Activated CD4-positive, CD25-positive, alpha-beta regulatory T cell treated with anti-CD3 and anti-CD28 coated beads, Interleukin-2, amount 50 U/mL, for 16 hours (primary cell): ENCODE data around the gene RUVBL2.

Source experiments
- DNase-seq: peaks from one replicate; pipeline ENCODE4 v3.0.0-alpha.2; 2020; ENCODE audit warnings: low read depth, low spot score

RUVBL2 gene

DNA sequence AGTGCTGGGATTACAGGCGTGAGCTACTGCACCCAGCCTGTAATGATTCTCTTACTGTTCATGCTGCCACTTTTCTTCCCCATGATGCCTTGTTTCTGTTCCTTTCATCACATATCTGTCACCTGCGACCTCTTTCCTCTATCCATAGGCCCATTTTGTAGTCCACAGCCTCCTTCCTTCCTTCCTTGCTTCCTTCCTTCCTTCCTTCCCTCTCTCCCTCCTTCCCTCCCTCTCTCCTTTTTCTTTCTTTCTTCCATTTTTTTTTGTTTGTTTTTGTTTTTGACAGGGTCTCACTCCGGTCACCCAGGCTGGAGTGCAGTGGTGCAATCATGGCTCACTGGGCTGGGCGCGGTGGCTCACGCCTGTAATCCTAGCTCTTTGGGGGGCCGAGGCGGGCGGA, 4.8 kb upstream of the RUVBL2 start:
- DNase-seq, result no peak

DNA sequence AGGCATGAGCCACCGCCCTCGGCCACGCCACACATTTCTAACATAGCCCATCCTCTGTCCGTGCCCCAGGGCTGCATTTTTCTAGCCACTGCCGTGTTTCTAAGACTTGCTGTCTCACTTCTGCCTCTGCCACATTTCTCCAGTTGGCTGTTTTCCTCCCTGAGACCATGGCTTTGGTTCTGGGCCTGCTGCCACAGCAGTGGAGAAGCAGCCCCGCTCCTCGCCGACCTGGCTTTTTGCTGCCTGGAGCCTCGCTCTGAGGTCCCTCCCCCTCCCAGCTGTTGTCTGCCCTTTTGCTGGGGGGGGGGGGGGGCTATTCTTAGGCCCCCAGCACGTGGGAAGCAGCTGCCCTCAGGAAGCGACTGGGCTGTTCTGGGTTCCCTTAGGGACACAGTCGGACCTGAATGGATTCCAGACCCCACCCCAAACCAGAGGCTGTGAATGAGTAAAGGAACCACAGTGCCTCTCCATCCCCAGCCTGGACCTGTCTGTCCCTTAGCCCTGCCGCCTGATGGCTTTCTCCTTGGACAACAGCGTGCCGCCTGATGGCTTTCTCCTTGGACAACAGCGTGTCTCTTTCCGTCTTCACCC, 3.9 kb upstream of the RUVBL2 start:
- DNase-seq, result no peak

DNA sequence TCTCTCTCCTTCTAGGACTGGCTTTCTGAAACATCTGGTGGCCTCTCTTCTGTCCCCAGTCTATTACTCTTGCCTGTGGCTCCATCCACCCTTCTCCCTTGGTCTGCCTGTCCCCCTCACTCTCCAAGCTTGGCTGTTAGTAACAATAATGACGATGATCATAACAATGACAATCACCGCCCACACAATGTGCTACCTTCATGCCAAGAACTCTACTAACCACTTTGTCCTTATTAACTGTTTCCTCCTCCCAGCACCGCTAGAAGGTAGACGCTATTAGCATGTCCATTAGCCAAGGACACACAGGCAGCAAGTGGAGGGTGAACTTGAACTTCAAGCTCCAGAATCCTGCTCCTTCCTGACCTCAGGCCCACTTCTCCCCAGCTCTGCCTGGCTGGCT, 3.3 kb upstream of the RUVBL2 start:
- no peak for DNase-seq

DNA sequence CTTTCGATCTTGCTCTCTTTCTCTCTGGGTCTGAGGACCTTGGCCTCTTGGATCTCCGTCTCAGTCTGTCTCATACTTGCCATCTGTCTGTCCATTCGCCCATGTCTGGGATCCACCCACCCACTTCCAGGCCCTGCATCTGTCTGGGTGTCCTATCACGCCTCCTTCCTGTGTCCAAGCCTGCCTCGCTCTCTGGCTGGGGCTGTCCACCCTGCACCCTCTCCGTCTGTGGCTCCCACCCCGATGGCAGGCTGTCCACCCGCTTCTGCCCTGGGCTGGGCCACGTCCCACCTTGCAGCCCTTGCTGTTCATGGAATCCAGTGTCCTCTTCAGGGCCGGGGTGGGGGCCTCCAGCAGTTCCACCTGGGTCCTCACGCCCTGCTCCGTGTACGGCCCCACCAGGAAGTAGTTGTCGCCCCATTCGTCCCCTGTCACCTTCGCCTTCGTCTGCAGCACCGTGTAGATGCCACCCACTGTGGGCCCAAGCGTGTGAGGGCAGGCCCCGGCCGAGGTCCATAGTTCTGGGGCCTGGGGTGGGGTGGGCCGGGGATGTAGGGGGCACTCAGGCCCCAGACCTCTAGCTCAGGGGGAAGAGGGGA, 2.6 kb upstream of the RUVBL2 start:
- DNase-seq, result no peak

DNA sequence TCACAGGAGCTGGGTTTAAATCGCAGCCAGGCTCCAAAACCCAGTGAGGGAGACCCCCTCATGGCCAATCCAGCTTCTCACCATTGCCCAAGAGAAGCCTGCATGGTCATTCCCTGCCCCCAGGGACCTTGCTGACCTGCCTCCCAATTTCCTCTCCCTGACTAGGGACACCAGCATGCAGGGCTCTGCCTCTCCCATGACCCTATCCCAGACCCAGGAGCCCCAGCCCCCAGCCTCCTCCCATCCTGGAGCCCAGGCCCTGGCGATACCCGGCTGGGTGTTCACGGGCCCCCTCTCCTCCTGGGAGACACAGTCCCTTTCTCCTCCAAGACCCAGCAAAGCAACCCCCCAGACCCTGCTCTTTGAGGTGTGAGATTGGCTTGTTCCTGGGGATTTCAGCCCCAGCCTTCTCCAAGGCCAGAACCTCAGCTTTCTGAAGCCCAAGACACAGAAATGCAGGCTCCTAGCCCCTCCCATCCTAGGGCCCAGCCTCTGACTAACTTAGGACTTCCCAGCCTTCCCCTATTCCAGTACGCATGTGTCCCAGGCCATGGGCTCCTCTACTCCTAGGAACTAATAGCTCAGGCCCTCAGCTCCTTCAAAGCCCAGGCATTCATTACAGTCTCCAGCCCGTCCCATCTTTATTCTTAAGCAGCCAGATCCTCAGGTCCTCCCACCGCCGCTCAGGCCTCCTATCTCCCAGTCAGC, 1.7 kb upstream of the RUVBL2 start:
- DNase-seq, result no peak

DNA sequence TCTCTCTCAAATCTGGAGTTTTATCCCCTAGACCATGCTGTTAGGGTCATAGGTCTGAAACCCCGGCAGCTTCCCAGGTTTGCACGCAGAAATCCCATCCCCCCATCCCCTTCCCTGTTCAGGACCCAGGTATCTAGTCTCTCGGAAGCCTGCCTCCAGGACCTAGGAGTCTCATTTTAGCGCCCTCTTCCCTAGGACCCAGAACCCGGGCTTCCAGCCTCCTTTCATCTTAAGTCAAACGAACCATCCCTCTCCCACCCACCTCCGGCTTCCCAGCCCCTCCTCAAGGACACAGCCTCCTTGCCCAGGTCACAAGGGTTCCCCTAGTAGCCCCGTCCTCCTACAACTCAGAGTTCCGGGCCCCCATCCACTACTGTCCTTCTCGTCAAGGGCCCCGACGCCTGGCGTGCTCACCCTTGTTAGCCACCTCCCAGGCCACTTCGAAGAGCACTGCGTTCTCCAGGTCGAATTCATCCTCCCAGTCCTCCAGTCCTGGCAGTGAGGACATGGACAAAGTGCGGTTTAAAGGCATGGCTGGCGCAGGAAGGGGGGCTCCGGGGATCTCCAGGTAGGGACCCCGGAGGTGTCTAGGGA, 1.0 kb upstream of the RUVBL2 start:
- DNase-seq, result no peak

DNA sequence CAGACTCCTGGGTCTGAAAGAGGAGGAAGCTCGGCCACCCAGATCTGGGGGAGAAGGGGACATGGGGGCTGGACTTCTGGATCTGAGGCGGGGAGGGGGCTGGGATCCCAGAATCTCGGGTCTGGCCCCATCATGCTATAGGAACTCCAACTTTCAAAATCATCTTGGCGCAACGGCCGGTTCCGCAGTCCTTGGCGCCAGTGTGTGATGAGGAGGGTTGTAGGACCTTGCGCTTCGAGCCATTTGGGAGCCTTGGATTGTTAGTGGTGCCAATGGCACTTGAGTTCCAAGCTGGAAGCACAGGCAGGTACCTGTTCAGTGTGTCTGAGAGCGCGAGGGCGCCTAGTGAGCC, 324 bp downstream of the RUVBL2 start:
- no peak for DNase-seq

DNA sequence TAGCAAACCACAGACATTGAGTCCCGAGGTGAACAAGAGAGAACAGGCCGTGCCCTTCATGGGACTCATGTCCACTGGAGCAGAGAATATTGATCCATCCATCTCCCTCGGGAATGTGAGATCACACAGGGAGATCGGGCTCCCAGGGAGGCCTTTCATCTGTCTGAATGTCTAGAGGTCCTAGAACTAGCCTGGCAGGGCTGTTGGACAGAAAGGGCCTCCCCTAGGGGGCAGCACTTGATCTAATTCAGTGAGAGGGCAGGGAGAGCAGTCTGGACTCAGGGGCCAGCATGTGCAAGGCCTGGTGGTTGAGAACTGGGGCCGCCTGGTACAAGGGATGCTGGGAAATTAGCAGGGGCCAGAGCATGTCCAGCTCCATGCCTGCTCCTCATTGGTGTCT, 4.3 kb downstream of the RUVBL2 start:
- no peak for DNase-seq

DNA sequence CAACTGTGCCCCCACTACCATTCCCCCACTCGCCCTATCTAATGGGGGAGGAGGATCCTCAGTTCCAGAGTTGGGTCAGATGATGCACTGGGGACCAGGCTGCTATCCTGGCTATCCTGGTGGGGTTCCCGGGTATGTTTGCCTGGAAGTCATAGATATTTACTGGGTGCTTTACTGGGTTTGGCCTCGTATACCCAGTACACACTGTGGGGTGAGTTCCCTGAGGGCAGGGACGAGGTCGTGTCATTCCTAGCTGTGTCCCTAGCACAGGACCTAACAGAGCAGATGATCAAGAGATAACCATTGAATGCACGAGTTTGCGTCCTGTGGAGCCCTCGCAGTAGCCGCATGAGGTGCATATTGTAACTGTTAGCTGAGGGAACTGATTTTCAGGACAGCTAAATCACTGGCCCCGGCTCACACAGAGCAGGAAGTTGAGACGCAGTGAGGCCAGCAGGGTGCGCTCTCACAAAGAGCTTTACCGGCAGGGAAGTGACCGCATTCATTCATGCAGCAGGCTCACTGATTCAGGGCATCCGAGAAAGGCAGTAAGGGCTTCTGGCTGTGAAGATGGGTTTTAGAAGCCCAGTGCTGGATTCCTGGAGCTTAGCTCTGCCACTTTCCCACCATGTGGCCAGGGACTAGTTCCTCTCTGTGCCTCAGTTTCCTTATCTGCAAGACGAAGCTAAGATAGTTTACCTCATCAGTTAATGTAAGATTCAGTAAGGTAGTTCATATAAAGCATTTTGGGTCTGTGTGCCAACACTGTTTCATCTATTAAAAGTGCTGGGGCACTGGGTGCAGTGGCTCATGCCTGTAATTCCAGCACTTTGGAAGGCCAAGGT, 6.0 kb downstream of the RUVBL2 start:
- DNase-seq, result peak; percentile 46

DNA sequence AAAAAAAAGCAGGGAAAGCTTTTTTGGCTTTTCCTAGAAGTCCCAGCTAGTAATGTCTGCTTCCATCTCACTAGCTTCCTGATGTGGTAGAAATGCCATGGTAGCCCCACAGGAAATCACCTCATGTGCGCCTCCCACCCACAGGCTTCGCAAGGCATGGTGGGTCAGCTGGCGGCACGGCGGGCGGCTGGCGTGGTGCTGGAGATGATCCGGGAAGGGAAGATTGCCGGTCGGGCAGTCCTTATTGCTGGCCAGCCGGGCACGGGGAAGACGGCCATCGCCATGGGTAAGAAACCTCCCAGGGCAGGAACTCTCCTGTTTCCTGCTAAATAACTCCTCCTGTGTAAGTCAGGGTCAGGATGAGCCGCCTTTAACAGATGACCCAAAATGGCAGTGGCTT, 10.4 kb downstream of the RUVBL2 start:
- DNase-seq, result no peak

DNA sequence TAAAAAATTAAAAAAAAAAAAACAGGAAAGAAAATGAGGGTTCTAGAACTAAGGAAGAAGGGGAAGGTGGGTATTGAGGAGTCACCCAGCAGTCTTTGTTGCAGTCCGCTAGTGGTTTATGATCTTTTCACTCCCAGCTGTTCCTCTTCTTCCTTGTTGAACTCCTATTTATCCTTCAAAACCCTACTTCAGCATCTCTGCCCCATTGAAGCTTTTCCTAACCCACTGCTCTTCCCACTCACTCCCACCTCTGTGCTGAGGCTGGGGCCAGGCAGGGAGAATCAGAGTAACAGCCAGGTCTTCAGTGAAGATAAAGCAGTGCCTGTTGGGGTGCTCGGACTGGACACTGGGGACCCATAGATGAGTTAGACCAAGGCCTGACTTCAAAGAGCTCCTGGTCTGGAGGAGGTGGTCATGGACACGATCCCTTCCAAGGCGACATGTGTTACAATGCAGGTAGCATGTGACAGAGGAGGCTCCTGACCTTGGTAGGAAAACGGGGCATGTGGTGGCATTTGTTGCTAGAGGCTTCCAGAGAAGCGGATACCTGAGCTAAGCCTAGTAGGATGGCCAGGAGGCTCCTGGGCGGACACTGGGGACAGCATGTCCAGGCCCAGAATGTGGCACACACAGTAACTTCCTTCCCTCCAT, 11.4 kb downstream of the RUVBL2 start:
- no peak for DNase-seq

DNA sequence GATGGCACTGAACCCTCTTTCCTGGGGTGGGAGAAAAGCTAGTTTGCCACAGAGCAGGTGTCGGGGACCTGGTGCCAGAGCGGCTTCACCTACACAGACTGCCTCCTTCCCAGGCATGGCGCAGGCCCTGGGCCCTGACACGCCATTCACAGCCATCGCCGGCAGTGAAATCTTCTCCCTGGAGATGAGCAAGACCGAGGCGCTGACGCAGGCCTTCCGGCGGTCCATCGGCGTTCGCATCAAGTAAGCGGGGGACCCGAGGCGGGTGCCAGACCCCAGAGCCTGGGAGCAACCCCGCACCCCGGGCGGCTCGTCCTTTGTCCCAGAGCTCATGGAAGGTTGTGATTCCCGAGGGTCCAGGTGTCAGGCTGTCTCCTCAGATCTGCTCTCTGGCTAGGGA, 13.2 kb downstream of the RUVBL2 start:
- DNase-seq, result no peak

DNA sequence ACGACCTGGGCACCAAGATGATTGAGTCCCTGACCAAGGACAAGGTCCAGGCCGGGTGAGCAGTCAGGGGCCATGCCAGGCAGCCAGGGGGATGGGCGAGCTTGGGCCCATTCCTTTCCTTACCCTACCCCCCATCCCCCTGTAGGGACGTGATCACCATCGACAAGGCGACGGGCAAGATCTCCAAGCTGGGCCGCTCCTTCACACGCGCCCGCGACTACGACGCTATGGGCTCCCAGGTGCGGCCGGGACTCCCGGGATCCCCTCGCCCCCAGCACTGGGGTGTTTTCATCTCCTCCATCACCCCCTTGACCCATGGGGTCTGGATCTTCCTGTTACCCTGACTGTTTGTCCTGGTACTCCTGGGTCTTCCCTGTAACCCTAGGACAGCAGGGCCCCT, 16.1 kb downstream of the RUVBL2 start:
- no peak for DNase-seq

DNA sequence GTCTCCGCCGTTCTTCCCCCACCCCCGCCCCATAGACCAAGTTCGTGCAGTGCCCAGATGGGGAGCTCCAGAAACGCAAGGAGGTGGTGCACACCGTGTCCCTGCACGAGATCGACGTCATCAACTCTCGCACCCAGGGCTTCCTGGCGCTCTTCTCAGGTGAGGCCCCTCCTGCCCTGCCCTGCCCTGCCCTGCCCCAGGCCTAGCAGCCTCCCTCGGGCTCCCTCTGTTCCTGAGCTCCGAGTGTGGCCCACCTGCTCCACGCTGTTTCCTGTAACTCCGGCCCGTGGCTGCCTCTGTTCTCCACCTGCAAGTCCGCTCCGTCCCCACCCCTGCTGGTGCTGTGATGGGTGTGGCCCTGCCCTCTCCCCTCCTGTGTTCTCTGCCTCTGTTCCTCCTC, 16.8 kb downstream of the RUVBL2 start:
- DNase-seq, result no peak

DNA sequence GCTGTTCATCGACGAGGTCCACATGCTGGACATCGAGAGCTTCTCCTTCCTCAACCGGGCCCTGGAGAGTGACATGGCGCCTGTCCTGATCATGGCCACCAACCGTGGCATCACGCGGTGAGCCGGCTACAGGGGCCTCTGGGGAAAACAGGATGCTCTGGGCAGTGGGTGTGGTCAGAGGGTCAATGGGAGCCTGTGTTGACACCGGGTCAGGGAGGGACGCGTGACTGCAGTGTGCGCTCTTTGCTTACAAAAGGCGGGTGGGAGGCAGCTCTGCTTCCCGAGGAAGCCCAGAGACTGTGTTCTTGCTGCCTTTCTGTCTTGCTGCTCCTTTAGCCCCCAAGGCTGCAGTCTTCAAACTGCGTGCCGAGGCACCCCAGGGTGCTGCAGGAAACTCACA, 17.5 kb downstream of the RUVBL2 start:
- DNase-seq, result no peak

DNA sequence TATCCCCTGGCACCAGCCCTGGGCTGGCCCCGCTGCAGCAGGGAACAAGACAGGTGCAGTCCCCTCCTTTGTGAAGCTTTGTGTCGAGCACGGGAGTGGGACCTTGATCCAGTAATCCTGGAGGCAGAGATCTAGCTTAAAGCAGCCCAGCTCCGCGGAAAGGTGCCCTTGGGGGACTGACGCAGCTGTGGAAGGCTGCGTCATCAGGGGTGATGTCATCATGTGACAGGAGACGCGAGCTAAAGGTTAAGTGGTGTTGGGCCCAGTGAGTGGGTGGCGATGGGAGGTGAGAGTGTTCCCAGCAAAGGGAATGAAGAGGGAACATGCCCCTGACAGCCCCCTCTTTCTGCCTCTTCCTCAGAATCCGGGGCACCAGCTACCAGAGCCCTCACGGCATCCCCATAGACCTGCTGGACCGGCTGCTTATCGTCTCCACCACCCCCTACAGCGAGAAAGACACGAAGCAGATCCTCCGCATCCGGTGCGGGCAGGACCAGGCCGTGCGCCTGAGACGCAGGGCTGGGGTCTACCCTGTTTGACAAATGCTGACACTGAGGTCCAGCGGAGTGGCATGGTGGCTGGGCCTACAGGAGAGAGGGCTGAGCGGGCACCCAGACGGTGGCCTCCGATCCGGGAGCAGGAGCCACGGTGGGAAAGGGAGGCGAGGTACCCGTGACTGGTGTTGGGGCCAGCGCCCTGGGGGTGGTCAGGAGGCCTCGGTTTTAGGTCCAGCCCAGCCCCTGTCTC, 20.6 kb downstream of the RUVBL2 start:
- DNase-seq, result no peak

DNA sequence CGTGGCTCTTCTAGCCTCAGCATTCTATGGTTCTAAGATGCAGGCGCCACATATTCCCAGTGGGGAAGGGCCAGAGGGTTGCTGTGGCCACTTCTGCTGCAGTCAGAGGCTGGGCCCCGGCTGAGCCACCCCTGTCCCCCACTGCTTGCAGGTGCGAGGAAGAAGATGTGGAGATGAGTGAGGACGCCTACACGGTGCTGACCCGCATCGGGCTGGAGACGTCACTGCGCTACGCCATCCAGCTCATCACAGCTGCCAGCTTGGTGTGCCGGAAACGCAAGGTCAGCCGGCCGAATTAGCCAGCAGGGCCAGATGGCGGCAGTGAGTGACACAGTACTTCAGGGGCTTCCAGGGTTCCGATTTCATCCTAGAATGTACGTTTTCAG, 21.2 kb downstream of the RUVBL2 start:
- DNase-seq, result no peak

DNA sequence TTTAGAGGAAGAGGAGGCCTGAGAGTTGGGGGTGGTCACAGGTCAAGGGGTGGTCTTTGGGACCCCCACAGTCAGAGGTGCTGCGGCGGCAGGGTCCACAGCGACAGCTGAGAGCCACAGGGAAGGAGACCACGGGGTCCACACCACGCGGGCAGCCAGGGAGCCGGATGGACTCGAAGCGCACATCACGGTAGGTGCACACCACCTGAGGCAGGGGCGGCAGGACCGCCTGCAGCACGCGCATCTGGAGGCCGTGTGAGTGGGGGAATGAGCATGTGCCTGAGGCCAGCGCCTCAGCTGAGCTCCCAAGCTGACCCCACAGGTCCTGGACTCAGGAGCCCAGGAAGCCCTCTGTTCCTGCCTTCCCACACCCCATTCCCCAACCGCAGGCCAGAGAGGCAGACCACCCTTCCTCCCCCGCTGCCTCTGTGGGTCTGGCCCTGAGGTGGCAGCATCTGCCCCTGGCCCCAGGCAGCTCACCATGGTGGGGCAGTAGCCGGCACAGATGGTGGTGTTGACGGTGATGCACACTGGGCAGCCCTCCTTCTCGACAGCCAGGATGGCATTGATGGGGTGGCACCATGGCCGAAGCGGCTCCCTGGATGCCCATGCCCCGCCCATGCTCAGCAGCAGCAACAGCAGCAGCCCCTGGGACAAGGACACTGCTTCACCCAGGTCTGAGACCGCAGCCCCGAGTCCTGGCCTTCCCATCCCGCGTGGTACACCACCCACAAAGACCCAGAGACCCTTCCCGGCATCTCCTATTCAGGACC, 22.6 kb downstream of the RUVBL2 start:
- no peak for DNase-seq

DNA sequence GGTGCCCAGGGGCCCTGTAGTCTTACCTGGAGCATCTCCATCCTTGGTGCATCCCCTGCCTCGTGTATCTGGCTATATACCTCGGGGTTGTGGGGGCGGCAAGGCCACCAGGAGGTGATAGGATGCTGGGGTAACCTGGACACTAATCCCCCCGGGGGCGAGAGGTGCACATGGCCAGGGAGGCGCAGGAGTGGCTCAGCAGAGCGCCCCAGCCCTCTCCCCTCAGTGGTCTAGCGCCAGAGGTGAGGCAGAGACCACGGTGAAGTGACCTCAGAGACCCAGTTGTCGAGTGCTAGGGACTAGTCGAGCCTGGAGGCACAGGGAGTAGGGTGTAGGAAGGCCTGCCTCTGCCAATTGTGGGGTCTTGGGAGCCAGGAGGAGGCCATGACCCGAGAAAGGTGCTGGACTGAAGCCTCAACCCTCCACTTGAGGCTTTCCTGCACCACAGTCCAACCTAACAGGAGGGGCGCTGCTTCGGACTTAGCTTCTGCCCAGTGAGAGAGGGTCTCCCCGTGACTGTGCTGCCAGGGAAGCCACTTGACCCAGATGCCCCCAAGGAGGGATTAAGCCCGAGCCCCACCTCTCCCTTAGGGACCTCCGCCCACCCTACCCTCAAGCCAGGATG, 23.5 kb downstream of the RUVBL2 start, which contains the start of gene LHB:
Gene LHB, minus strand, starts transcription at position 51 of the 625 bp plus-strand sequence. Its CDS starts 10 bp downstream, at position 41.
- DNase-seq, result no peak
